Activated CD4-positive, CD25-positive, alpha-beta regulatory T cell (primary cell): ENCODE measurements around the gene ATG9B.

ENCODE experiments used
- DNase-seq, 4 experiments: peaks; one replicate each; lab custom pipeline; 2025; lab: John Stamatoyannopoulos, UW

The ATG9B gene

GRCh38 chr7:150978126-150978789 is 46.0 kb downstream of the ATG9B start, which contains the start of gene KCNH2:
TSS of gene KCNH2 (minus strand) at chr7:150978321. CDS start at chr7:150977913, 408 bp downstream.
- peak in 1 of 4 experiments; percentile 13 for DNase-seq

- no peak for DNase-seq
These were observed 46.7 kb downstream of the ATG9B start for GRCh38 chr7:150977382-150978125.

GRCh38 chr7:150976529-150977381 is 47.5 kb downstream of the ATG9B start:
- no peak for DNase-seq

DNA sequence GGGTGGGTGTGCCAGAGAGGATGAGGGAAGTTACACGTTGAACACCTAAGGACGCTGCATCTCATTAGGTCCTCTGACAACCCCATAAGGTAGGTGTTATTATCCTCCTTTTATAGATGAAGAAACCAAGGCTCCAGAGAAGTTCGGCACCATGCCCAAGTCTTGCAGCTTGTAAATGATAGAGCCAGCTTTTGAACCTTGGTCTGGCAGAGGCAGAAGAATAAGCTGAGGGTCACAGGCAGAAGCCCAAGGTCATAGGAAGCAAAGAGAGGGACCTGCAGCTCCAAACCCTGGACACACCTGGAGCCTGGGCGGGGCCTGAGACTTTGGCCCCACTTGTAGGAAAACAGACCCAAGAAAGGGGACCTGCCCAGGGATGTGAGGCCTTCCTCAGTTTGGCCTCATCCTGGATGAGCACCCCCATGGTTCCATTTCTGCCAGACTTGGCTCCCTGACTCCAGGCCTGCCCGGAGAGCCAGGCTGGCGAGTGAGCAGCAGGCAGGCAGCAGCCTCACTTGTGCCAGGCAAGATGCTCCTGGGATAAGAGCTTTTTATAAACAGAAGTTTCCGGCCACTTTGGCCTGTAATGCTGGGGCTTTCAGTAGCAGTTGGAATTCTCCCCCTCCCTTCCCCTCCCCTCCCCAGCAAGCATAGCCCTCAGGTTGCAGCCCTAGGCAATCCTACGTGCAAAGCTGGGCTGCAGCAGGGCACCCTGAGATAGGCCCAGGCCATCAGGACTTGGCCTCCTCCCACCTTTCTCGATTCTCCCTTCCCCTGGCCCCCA is 48.6 kb downstream of the ATG9B start:
- no peak for DNase-seq

DNA sequence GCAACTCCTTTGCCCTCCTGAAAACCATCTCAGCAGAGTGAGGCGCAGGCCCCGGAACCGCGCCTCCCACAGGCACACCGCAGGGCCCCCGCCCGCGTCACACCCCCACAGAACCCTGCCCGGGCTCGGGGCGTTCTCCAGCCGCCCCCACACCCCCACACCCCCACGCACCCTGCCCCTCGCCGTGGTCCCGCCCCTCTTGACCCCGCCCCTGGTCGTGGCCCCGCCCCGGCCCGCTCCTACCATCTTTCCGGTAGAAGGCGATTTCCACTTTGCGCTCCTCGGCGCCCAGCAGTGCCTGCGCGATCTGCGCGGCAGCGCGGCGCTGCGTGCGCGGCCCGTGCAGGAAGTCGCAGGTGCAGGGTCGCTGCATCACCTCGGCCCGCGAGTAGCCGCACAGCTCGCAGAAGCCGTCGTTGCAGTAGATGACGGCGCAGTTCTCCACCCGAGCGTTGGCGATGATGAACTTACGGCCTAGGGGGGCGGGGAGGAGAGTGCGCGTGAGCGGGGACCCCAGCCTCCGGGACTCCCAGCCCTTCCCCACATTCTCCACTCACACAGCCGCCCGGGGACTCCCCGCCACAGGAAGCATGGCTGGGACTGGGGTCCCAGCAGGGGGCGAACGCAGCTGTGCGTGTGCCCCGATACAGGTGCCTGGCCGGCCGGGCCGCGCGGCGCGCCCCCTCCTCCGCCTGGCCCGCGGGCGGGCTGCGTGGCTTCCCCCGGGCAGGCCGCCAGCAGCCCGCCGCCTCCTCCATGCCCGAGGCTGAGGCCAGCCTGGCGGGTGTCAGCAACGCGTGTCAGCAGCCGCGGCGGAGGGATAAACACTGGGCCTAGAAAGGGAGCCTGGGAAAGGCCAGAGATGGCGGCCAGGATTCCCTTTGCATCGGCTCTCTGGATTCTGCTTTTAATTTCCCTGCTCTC is 49.6 kb downstream of the ATG9B start:
- DNase-seq = peak; percentile 52 to 70 (median 60)

GRCh38 chr7:150973571-150974451 is 50.5 kb downstream of the ATG9B start:
- peak in 2 of 4 experiments; percentile 20 to 36 for DNase-seq

- no peak for DNase-seq
These were observed 51.6 kb downstream of the ATG9B start for GRCh38 chr7:150972741-150973140.

- DNase-seq = no peak
These were observed 52.2 kb downstream of the ATG9B start for GRCh38 chr7:150972023-150972468.

DNA sequence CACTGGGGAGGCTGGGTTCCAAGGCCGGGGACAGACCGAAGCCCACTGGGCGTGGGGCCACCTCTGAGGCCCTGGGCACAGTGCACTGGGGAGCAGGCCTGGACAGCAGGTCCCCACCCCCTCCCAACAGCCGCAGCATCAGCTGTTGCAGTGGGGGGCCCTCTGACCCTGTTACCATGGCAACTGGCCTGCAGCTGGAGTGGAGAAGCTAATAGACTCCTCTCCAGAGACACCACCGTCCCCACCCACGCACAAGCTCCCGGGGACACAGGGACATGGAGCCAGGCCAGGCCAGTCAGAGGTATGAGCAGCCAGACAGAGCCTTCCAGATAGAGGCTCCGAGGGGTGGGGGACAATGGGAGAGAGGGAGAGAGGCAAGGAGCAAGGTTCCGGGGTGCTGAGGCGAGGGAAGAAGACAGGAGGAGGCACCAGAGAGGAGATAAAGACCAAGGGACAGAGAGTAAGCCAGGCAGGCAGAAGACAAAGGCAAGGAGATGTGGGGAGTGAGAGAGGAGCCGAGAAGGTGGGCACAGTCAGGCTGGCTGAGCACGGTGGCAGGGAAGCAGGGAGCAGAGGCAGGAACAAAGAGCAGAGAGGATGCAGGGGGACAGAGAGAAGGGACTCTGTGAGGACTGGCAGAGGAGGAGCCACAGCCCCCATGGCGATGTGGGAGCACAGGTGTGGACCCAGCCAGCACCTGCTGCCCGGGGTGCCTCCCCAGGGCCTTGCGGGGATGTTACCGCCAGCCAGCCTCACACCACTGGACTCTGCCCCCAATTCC is 52.9 kb downstream of the ATG9B start:
- DNase-seq = no peak

- DNase-seq = no peak
These were observed 53.9 kb downstream of the ATG9B start for GRCh38 chr7:150970424-150970823.

- DNase-seq = no peak
These were observed 54.8 kb downstream of the ATG9B start for GRCh38 chr7:150969475-150969874.

DNA sequence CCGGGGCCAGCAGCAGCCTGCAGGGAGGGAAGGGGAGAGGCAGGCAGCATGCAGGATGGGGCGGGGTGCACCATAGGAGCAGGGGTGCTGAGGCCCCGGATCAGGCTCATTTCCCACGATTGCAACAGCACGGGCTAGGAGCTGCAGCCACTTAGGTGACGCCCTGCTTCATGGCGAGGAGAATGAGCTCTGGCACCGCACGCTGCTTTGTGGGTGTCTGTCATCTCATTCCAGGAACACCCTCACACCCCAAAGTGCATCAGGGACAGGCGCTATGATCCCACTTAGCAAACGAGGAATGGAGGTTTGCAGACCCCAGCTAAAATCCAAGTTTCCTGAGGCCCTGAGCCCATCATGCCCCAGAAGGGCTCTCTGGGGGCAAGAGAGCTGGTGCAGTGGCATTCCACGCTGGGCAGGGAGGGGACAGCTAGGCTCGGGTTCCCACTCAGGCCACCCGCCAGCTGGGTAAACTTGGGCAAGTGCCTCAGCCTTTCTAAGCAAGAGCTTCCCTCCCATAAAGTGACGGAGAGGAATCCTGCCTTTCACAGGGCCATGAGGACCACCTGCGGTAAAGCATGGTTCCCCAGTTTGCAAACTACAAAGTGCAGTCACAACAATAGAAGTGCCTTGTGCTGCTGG is 55.4 kb downstream of the ATG9B start:
- no peak for DNase-seq

GRCh38 chr7:150968056-150968733 is 56.1 kb downstream of the ATG9B start:
- DNase-seq = no peak

DNA sequence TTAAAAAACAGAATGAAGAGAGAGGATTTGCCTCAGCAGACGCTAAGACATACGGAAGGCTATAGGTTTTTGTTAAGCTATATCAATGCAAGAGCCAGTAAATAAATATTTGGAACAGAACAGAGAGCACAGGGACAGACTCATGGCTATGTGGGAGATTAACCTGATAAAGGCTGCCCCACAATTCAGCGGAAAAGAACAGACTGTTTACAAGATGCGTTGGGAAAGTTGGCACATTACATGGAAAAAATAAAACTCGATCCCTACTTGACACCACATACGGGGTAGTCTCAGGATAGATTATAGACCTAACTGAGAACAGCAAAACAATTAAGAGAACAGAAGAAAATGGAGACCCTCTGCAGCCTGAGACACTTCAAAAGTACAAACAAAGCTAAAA is 56.9 kb downstream of the ATG9B start:
- no peak for DNase-seq

DNA sequence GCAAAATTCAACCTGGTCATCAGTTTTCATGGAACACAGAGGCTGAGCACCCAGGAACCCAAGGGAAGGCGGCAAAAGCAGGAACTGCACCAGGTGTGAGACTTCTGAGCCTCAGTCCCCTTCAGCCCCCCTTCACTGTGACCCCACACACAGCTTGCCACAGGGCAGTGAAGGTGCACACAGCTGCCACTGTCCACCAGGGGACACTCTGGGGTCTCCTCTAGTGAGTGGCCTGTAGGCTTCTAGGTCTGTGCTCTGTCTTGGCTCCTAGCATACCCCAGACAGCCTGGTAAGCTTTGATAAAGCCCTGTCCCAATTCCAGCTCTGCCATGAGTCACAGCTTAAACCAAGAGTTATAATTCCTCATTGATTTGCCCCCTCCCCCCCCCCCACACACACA is 58.3 kb downstream of the ATG9B start:
- DNase-seq = no peak

DNA sequence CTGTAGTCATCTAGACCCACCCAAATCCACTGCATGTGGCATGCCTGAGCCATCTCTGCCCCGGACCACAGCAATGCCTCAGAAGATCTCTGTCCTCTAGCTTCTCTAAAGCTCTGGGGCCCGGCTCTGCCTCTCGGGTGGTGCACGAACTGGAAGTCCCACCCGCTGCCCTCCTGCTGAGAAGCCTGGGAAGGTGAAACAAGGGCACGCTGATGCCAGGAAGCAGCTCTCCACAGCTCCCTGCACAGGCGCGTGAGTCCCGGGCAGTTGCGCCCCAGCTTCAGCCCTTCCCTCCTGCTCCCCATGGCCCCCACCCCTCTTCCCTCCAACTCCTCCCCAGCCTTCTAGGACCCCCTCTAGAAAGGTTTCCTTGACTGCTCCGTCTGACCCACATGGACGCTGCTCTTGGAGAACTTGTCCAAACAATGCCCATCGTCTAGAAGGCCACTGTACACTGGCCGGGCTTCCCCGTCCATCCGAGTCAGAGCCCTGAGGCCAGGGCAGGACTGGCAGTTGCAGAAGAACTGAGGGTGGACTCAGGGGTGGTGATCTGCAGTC is 58.9 kb downstream of the ATG9B start:
- DNase-seq = no peak
